ENCODE measurements around the gene FIBP. TPM values are rescaled to one million over a fixed set of nuclear protein-coding genes. Genes with fewer than 3 reads are reported as not detected.

Gene FIBP
- total and polyA plus RNA-seq, 2 of the 4 experiments (the other 2 are of a cell fraction): 141 to 182 TPM

DNA sequence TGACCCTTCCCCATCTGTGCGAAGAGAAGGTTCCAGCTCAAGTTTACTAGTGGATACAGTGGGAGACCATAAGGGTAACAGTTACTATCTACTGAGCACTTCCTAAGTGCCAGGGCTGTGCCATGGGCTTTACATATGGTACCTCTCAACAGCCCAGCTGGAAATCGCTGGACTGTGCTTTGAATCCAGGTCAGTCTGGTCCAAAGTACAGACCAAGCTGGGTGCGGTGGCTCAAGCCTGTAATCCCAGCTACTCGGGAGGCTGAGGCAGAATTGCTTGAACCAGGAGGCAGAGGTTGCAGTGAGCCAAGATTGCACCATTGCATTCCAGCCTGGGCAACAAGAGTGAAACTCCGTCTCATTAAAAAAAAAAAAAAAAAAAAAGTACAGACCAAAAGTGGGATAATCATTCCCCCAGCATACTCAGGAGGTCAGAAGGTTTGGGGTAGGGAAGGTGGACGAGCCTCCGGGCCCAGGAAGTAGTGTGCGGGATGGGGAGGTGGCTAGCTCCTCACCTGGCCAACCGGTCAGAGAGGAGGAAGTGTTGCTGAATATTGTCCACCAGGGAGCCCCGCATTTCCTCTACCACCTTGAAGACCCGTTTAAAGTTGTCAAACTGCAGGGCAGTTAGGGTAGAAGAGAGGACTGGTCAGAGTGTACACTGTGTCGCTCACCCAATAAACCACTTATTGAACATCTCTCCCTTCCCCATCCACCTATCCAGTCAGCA, 2.3 kb downstream of the FIBP start:
- Histone ChIP-seq H2AK5ac (ENCODE audit: low read depth, low read length) (no peak overlapping the region), H3K56ac (ENCODE audit: extremely low read depth, insufficient read depth, low read length) (no peak overlapping the region), H3K27ac (ENCODE audit: insufficient read depth, low read length) (no peak overlapping the region), H4K8ac (ENCODE audit: low read depth in 2 of 2, low read length in 2 of 2) (no peak overlapping the region), H3K4ac (ENCODE audit: low read depth, low read length) (no peak overlapping the region), H3K4me1 (ENCODE audit: control insufficient read depth, insufficient read depth, low read length) (peaks cover 9% of the 10 kb centered on the region), H3K23ac (ENCODE audit: low read depth, low read length) (no peak overlapping the region), H3K4me3 (ENCODE audit: insufficient read depth, low read depth, low read length) (no peak overlapping the region), H2AK9ac (replicated peaks; ENCODE audit: low read depth, low read length, poor library complexity) (no peak overlapping the region), H3K9me1 (ENCODE audit: insufficient read depth, low read length) (peaks cover under 1% of the 10 kb centered on the region; the same call in 1 of the 2 replicates), H3K36me3 (ENCODE audit: control insufficient read depth, insufficient read depth, low read length) (peaks cover 40% of the 10 kb centered on the region), H3K14ac (replicated peaks; ENCODE audit: low read depth, low read length) (no peak overlapping the region), H4K20me1 (ENCODE audit: insufficient read depth, low read length) (peaks cover 26% of the 10 kb centered on the region), H2BK20ac (ENCODE audit: low read depth, low read length) (no peak overlapping the region), H3K79me1 (ENCODE audit: low read depth in 1 of 2, low read length in 2 of 2) (peaks cover 9 to 58% of the 10 kb centered on the region in 2 experiments), H3K4me2 (ENCODE audit: low read depth, low read length) (no peak overlapping the region), H2BK15ac (ENCODE audit: low read depth, low read length) (no peak overlapping the region), H2BK5ac (ENCODE audit: low read depth, low read length, poor library complexity, severe bottlenecking) (no peak overlapping the region), H3K18ac (ENCODE audit: low read depth, low read length) (no peak overlapping the region), H3K9ac (ENCODE audit: low read depth, low read length) (no peak overlapping the region), H2AFZ (replicated peaks; ENCODE audit: low read length, poor library complexity) (no peak overlapping the region), H2BK120ac (ENCODE audit: low read depth, low read length) (no peak overlapping the region), H3K9me3 (ENCODE audit: control insufficient read depth, insufficient read depth, low read length) (no peaks in the 10 kb centered on the region), H3K27me3 (ENCODE audit: control insufficient read depth, insufficient read depth, low read length) (no peaks in the 10 kb centered on the region), H4K5ac (ENCODE audit: low read depth, low read length) (no peak overlapping the region), H4K91ac (ENCODE audit: insufficient read depth, low read depth, low read length) (no peak overlapping the region)
- DNase-seq (no peak), ATAC-seq (ENCODE audit: low read depth) (no peak)
- ChIA-PET CTCF (interaction anchor here (1.4 kb wide), 1 partner anchor 12 kb away, joined by 3 read pairs; no protein-coding TSS in a partner anchor), POLR2A (ENCODE audit: unreplicated experiment) (interaction anchor here (0.7 kb wide), 1 partner anchor 28 kb away, joined by 15 read pairs; no protein-coding TSS in a partner anchor)
- in situ Hi-C loops (cut with MboI; ENCODE audit: low sequenced_read_pairs): no loop called here
- TF ChIP-seq FOS (IDR thresholded peaks at IDR 0.05; ENCODE audit: low read depth, low read length) (no peak), USF2 (IDR thresholded peaks at IDR 0.05; ENCODE audit: low read depth, low read length) (no peak), BHLHE40 (IDR thresholded peaks at IDR 0.05; ENCODE audit: low read depth, low read length) (no peak), NFE2L2 (IDR thresholded peaks at IDR 0.05; ENCODE audit: low read depth, low read length) (no peak), CHD1 (IDR thresholded peaks at IDR 0.05; ENCODE audit: low read depth, low read length) (no peak), RCOR1 (IDR thresholded peaks at IDR 0.05; ENCODE audit: insufficient replicate concordance, low read length) (no peak)
- dilution Hi-C loops (cut with HindIII; ENCODE audit: low sequenced_read_pairs, unreplicated experiment): no loop called here
- 92% methylated on average over 2 of the region's 12 CpGs; no CpG with 5 or more reads in 1 of the 2 experiments for WGBS, 2 experiments (ENCODE audit: extremely low coverage in 2 of 2, insufficient read length in 1 of 2)
- intact Hi-C loops (cut with micrococcal nuclease): no loop called here
- no TSS peak for BruUV-seq (replicated peaks)
